K562 (cell line): ENCODE data around the gene ZDHHC14. TPM values are rescaled to one million over a fixed set of nuclear protein-coding genes. Genes with fewer than 3 reads are reported as not detected.

Source experiments
- CHCHD3 ChIP-seq: fragments of 250-450 bp; sonication (Bioruptor Pico); IDR thresholded peaks from 2 replicates; pipeline ENCODE4 v2.1.2; 2022; ENCODE audit warnings: mild to moderate bottlenecking
- COPS2 ChIP-seq: fragments of 450-650 bp; conservative IDR thresholded peaks from 2 replicates; pipeline ENCODE4 v1.6.1; 2016; ENCODE audit warnings: mild to moderate bottlenecking, moderate library complexity
- EP400 ChIP-seq: fragments of 450-650 bp; IDR thresholded peaks from 2 replicates; pipeline ENCODE4 v1.6.1; 2017; ENCODE audit warnings: antibody characterized with exemption, mild to moderate bottlenecking, moderate library complexity
- ESRRA ChIP-seq: fragments of 450-650 bp; IDR thresholded peaks from 2 replicates; pipeline ENCODE4 v1.6.1; 2014; ENCODE audit warnings: low read depth, mild to moderate bottlenecking, moderate library complexity, borderline replicate concordance
- GABPA ChIP-seq: fragments of 200-800 bp; sonication (Bioruptor generic); conservative IDR thresholded peaks from 2 replicates; pipeline ENCODE4 v1.6.1; 2016; ENCODE audit warnings: low read depth, missing genetic modification characterization, missing compliant biosample characterization
- RBM22 ChIP-seq: fragments of 200-400 bp; formaldehyde crosslinking; IDR thresholded peaks from 2 replicates; pipeline ENCODE4 v1.6.1; 2018; ENCODE audit warnings: low read length, low read depth; ENCODE audit not compliant: poor library complexity, severe bottlenecking
- polyA plus RNA-seq, 8 experiments: library from polyadenylated mRNA; depleted of rRNA in 4 of 8; stranded (reverse) in 5 of 8; unstranded in 3 of 8; fragments of >200 nt; fragmentation: Nextera tagmentation in 2 of 8; fragmentation: Illumina TruSeq in 1 of 8; extraction: Ambion mirVana in 2 of 8; extraction: Trizol in 1 of 8; gene quantifications; 2 replicates each; pipeline versions ENCODE4 v1.2.1 to v1.2.3, GENCODE V29; 2011 to 2014; ENCODE audit warnings: inconsistent platforms in 1 of 8, missing spikeins in 1 of 8
- total RNA-seq, 7 experiments: library from RNA; depleted of rRNA in 6 of 7; stranded (reverse); fragments of >200 nt in 6 of 7; fragmentation: Illumina TruSeq in 2 of 7; extraction: Trizol in 2 of 7; gene quantifications; 2 replicates each; pipeline versions ENCODE4 v1.2.1 to v1.2.3, GENCODE V29; 2011 to 2021; ENCODE audit warnings: low replicate concordance in 1 of 7
- TF ChIP-seq, protein P1 (sequence below): fragments of 450-650 bp; IDR thresholded peaks from 2 replicates; pipeline ENCODE4 v1.6.1; 2017; ENCODE audit warnings: antibody characterized with exemption, mild to moderate bottlenecking

Gene ZDHHC14
- total and polyA plus RNA-seq, 9 of the 15 experiments (the other 6 are each of a cell fraction or from before 2014, with no cell fraction given) = 0.92 to 23.1 (median 13.8) TPM

DNA sequence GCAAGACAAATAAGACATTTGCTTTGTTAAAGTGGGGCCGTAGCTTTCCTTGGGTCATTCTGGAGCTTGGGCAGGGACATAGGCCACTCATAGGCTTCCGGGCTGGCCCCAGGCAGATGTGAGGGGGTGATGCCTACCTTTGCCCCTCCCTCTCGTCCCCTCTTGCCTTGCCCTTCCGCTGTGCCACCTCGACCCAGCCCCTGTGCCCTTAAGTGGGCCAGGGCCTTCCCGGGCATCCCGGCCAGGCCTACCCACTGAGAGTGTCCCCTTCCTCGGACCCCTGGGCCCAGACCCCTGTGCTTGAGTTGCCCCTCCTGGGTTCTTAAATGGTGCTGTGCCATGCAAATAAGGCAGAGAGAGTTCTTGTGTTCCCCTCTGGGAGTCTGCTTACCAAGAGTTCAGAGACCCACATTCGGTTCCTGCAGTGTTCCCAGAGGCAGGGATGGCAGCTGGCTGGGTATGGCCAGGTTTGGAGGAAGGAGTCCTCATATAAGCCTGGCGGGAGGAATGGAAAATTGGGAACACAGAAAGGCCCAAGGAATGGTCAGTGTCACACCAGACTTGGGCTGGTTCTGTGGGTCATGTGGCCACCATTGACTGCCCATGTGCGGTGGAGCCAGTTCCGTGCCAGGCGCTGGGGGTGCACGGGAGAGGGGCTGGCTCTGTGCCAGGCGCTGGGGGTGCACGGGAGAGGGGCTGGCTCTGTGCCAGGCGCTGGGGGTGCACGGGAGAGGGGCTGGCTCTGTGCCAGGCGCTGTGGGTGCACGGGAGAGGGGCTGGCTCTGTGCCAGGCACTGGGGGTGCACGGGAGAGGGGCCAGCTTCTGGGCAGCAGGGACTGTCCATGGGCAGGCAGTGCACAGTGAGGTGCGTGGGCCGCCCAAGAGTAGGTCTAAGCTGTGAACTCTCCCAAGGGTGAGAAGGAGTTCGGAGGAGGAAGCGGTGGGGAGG is 268.6 kb downstream of the ZDHHC14 start (continued):
- TF ChIP-seq RBM22 (peak; percentile 62), ESRRA (no peak), CHCHD3 (CRISPR knock-in tag) (no peak), EP400 (no peak), COPS2 (no peak), GABPA (tag) (no peak)
- TF ChIP-seq, protein P1, sequence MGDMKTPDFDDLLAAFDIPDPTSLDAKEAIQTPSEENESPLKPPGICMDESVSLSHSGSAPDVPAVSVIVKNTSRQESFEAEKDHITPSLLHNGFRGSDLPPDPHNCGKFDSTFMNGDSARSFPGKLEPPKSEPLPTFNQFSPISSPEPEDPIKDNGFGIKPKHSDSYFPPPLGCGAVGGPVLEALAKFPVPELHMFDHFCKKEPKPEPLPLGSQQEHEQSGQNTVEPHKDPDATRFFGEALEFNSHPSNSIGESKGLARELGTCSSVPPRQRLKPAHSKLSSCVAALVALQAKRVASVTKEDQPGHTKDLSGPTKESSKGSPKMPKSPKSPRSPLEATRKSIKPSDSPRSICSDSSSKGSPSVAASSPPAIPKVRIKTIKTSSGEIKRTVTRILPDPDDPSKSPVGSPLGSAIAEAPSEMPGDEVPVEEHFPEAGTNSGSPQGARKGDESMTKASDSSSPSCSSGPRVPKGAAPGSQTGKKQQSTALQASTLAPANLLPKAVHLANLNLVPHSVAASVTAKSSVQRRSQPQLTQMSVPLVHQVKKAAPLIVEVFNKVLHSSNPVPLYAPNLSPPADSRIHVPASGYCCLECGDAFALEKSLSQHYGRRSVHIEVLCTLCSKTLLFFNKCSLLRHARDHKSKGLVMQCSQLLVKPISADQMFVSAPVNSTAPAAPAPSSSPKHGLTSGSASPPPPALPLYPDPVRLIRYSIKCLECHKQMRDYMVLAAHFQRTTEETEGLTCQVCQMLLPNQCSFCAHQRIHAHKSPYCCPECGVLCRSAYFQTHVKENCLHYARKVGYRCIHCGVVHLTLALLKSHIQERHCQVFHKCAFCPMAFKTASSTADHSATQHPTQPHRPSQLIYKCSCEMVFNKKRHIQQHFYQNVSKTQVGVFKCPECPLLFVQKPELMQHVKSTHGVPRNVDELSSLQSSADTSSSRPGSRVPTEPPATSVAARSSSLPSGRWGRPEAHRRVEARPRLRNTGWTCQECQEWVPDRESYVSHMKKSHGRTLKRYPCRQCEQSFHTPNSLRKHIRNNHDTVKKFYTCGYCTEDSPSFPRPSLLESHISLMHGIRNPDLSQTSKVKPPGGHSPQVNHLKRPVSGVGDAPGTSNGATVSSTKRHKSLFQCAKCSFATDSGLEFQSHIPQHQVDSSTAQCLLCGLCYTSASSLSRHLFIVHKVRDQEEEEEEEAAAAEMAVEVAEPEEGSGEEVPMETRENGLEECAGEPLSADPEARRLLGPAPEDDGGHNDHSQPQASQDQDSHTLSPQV = no peak
